K562 (cell line): ENCODE measurements around the gene WDR18. TPM values are rescaled to one million over a fixed set of nuclear protein-coding genes. Genes with fewer than 3 reads are reported as not detected.

Experiments
- BACH1 ChIP-seq: fragments of 200-800 bp; sonication (Bioruptor generic); IDR thresholded peaks from 2 replicates; pipeline ENCODE4 v1.6.1; 2016; ENCODE audit warnings: missing genetic modification characterization, missing compliant biosample characterization
- CBX2 ChIP-seq: fragments of 200-600 bp; sonication (generic); IDR thresholded peaks from one replicate; pipeline ENCODE4 v1.6.1; 2012; ENCODE audit warnings: mild to moderate bottlenecking, low read length, inconsistent platforms; ENCODE audit not compliant: insufficient read depth, poor library complexity, severe bottlenecking
- CBX3 ChIP-seq, 2 experiments: IDR thresholded peaks; 1 replicate in 1 of 2; 2 replicates in 1 of 2; pipeline ENCODE4 v1.6.1; 2012; ENCODE audit warnings: inconsistent platforms in 2 of 2, low read length in 2 of 2, borderline replicate concordance in 1 of 2, control low read depth in 1 of 2
- CHD2 ChIP-seq: IDR thresholded peaks from 2 replicates; pipeline ENCODE4 v1.6.1; 2011; ENCODE audit warnings: low read depth, low read length
- CREB1 ChIP-seq, 2 experiments: sonication (generic) in 1 of 2; formaldehyde crosslinking in 1 of 2; IDR thresholded peaks; 2 replicates each; pipeline versions ENCODE4 v1.6.1 to v1.8.0; 2012 to 2022; ENCODE audit warnings: inconsistent platforms in 1 of 2, mild to moderate bottlenecking in 1 of 2, missing genetic modification reagents in 1 of 2, moderate library complexity in 1 of 2
- GABPA ChIP-seq: fragments of 200-800 bp; sonication (Bioruptor generic); conservative IDR thresholded peaks from 2 replicates; pipeline ENCODE4 v1.6.1; 2016; ENCODE audit warnings: low read depth, missing genetic modification characterization, missing compliant biosample characterization
- KDM5B ChIP-seq: fragments of 200-600 bp; sonication (generic); IDR thresholded peaks from 2 replicates; pipeline ENCODE4 v1.6.1; 2012; ENCODE audit warnings: low read depth, mild to moderate bottlenecking, moderate library complexity, low read length, control low read depth, inconsistent platforms; ENCODE audit not compliant: insufficient replicate concordance
- NUFIP1 ChIP-seq: fragments of 450-650 bp; IDR thresholded peaks from 2 replicates; pipeline ENCODE4 v1.6.1; 2018; ENCODE audit not compliant: partially characterized antibody
- PHB ChIP-seq: fragments of 250-450 bp; sonication (Bioruptor Pico); IDR thresholded peaks from 2 replicates; pipeline ENCODE4 v1.5.0; 2021
- RBBP5 ChIP-seq: fragments of 200-600 bp; sonication (generic); IDR thresholded peaks from 2 replicates; pipeline ENCODE4 v1.6.1; 2012; ENCODE audit warnings: borderline replicate concordance, mild to moderate bottlenecking, low read length, control low read depth, inconsistent platforms; ENCODE audit not compliant: insufficient read depth, poor library complexity, severe bottlenecking
- SMARCB1 ChIP-seq: IDR thresholded peaks from 2 replicates; pipeline ENCODE4 v1.6.1; 2011; ENCODE audit warnings: improper control_type of control experiment, low read depth; ENCODE audit not compliant: insufficient read length
- STAT5A ChIP-seq: IDR thresholded peaks from 2 replicates; pipeline ENCODE4 v1.6.1; 2012; ENCODE audit warnings: low read length, inconsistent platforms, borderline replicate concordance
- TARDBP ChIP-seq: fragments of 450-650 bp; IDR thresholded peaks from 2 replicates; pipeline ENCODE4 v1.6.1; 2016
- TEAD4 ChIP-seq, 2 experiments: sonication (generic) in 1 of 2; formaldehyde crosslinking in 1 of 2; IDR thresholded peaks; 2 replicates each; pipeline versions ENCODE4 v1.6.1 to v1.8.0; 2012 to 2022; ENCODE audit warnings: borderline replicate concordance in 1 of 2, inconsistent platforms in 1 of 2, low read length in 1 of 2, mild to moderate bottlenecking in 1 of 2, missing genetic modification reagents in 1 of 2
- ZFP1 ChIP-seq: fragments of 450-650 bp; formaldehyde crosslinking; IDR thresholded peaks from 2 replicates; pipeline ENCODE4 v1.4.0; 2020; ENCODE audit warnings: mild to moderate bottlenecking, mixed read lengths
- ZNF140 ChIP-seq: fragments of 250-450 bp; sonication (Bioruptor Pico); IDR thresholded peaks from 2 replicates; pipeline ENCODE4 v1.8.0; 2021; ENCODE audit warnings: moderate library complexity, mild to moderate bottlenecking, inconsistent platforms
- ZNF165 ChIP-seq: fragments of 250-450 bp; sonication (Bioruptor Pico); IDR thresholded peaks from 2 replicates; pipeline ENCODE4 v1.4.0; 2020; ENCODE audit warnings: borderline replicate concordance
- ZNF253 ChIP-seq: fragments of 250-450 bp; sonication (Bioruptor Pico); conservative IDR thresholded peaks from 2 replicates; pipeline ENCODE4 v1.6.1; 2021; ENCODE audit warnings: mild to moderate bottlenecking
- polyA plus RNA-seq, 8 experiments: library from polyadenylated mRNA; depleted of rRNA in 4 of 8; stranded (reverse) in 5 of 8; unstranded in 3 of 8; fragments of >200 nt; fragmentation: Nextera tagmentation in 2 of 8; fragmentation: Illumina TruSeq in 1 of 8; extraction: Ambion mirVana in 2 of 8; extraction: Trizol in 1 of 8; gene quantifications; 2 replicates each; pipeline versions ENCODE4 v1.2.1 to v1.2.3, GENCODE V29; 2011 to 2014; ENCODE audit warnings: inconsistent platforms in 1 of 8, missing spikeins in 1 of 8
- total RNA-seq, 7 experiments: library from RNA; depleted of rRNA in 6 of 7; stranded (reverse); fragments of >200 nt in 6 of 7; fragmentation: Illumina TruSeq in 2 of 7; extraction: Trizol in 2 of 7; gene quantifications; 2 replicates each; pipeline versions ENCODE4 v1.2.1 to v1.2.3, GENCODE V29; 2011 to 2021; ENCODE audit warnings: low replicate concordance in 1 of 7
- TF ChIP-seq, protein P1 (sequence below): sonication (generic); IDR thresholded peaks from 2 replicates; pipeline ENCODE4 v1.6.1; 2016
- TF ChIP-seq, protein P2 (sequence below): fragments of 450-650 bp; IDR thresholded peaks from 2 replicates; pipeline ENCODE4 v1.6.1; 2016; ENCODE audit warnings: borderline replicate concordance
- TF ChIP-seq, protein P3 (sequence below): fragments of 250-450 bp; sonication (Bioruptor Pico); IDR thresholded peaks from 2 replicates; pipeline ENCODE4 v1.5.0; 2021
- TF ChIP-seq, protein P4 (sequence below): fragments of 450-650 bp; formaldehyde crosslinking; IDR thresholded peaks from 2 replicates; pipeline ENCODE4 v1.4.0; 2022; ENCODE audit warnings: missing genetic modification characterization

The WDR18 gene
- total and polyA plus RNA-seq, 9 of the 15 experiments (the other 6 are each of a cell fraction or from before 2014, with no cell fraction given): 0.65 to 181 (median 30.1) TPM

DNA sequence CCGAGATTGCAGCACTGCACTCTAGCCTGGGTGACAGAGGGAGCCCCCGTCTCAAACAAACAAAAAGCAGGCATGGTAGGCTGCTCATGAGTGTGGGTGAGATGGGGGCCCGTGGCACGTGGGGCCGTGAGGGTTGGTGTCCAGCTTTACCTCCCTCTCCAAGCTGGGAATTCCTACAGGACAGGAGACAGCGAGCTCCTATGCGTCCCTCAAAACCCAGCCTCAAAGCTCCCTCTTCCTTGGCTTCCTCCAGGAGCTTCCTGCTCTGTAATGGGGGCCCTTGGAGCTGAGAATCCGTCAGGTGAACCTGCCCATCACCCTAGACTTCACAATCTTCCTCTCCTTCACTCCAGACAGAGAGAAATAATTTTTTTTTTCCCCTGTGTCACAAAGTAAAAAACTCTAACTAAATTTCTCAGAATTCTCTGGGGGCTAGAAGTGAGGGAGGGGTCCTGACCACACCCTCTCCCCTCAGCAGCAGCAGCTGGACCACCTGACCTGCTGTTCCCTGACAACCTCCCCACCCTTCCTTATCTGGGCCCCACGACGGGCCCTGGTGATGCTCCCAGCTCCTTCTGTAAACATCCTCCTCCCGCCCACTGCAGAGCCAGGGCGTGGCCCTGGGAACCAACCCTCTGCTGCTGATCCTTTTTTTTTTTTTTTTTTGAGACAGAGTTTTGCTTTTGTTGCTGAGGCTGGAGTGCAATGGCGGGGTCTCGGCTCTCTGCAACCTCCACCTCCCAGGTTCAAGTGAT lies 22.1 kb upstream of the WDR18 start (continued):
- TF ChIP-seq, protein P1, sequence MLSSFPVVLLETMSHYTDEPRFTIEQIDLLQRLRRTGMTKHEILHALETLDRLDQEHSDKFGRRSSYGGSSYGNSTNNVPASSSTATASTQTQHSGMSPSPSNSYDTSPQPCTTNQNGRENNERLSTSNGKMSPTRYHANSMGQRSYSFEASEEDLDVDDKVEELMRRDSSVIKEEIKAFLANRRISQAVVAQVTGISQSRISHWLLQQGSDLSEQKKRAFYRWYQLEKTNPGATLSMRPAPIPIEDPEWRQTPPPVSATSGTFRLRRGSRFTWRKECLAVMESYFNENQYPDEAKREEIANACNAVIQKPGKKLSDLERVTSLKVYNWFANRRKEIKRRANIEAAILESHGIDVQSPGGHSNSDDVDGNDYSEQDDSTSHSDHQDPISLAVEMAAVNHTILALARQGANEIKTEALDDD: no peak
- TF ChIP-seq TEAD4 (IDR thresholded peaks at IDR 0.05; ENCODE audit: low read length) (peak; percentile 64), TEAD4 (CRISPR knock-in tag; IDR thresholded peaks at IDR 0.05; ENCODE audit: borderline replicate concordance) (no peak), ZFP1 (CRISPR knock-in tag) (no peak), PHB (CRISPR knock-in tag) (no peak), SMARCB1 (no peak), ZNF140 (CRISPR knock-in tag) (no peak), CREB1 (IDR thresholded peaks at IDR 0.05) (peak; percentile 29; the same call in 1 of the 2 replicates), CREB1 (CRISPR knock-in tag; IDR thresholded peaks at IDR 0.05) (no peak), TARDBP (no peak), BACH1 (tag) (no peak), CBX3 (IDR thresholded peaks at IDR 0.05; ENCODE audit: borderline replicate concordance in 1 of 2, low read length in 2 of 2) (no peak), GABPA (tag) (no peak), STAT5A (0 out of 2 replicates have a peak, but pooled peaks have one; percentile 26), RBBP5 (no peak), CHD2 (no peak), ZNF165 (no peak), KDM5B (no peak), NUFIP1 (no peak), CBX2 (no peak), ZNF253 (CRISPR knock-in tag) (no peak)
- TF ChIP-seq, protein P2, sequence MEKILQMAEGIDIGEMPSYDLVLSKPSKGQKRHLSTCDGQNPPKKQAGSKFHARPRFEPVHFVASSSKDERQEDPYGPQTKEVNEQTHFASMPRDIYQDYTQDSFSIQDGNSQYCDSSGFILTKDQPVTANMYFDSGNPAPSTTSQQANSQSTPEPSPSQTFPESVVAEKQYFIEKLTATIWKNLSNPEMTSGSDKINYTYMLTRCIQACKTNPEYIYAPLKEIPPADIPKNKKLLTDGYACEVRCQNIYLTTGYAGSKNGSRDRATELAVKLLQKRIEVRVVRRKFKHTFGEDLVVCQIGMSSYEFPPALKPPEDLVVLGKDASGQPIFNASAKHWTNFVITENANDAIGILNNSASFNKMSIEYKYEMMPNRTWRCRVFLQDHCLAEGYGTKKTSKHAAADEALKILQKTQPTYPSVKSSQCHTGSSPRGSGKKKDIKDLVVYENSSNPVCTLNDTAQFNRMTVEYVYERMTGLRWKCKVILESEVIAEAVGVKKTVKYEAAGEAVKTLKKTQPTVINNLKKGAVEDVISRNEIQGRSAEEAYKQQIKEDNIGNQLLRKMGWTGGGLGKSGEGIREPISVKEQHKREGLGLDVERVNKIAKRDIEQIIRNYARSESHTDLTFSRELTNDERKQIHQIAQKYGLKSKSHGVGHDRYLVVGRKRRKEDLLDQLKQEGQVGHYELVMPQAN: no peak
- TF ChIP-seq, protein P3, sequence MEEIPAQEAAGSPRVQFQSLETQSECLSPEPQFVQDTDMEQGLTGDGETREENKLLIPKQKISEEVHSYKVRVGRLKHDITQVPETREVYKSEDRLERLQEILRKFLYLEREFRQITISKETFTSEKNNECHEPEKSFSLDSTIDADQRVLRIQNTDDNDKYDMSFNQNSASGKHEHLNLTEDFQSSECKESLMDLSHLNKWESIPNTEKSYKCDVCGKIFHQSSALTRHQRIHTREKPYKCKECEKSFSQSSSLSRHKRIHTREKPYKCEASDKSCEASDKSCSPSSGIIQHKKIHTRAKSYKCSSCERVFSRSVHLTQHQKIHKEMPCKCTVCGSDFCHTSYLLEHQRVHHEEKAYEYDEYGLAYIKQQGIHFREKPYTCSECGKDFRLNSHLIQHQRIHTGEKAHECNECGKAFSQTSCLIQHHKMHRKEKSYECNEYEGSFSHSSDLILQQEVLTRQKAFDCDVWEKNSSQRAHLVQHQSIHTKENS (CRISPR knock-in tag): no peak
- TF ChIP-seq, protein P4, sequence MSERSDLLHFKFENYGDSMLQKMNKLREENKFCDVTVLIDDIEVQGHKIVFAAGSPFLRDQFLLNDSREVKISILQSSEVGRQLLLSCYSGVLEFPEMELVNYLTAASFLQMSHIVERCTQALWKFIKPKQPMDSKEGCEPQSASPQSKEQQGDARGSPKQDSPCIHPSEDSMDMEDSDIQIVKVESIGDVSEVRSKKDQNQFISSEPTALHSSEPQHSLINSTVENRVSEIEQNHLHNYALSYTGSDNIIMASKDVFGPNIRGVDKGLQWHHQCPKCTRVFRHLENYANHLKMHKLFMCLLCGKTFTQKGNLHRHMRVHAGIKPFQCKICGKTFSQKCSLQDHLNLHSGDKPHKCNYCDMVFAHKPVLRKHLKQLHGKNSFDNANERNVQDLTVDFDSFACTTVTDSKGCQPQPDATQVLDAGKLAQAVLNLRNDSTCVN (CRISPR knock-in tag): no peak
